Glutamatergic neuron (in vitro differentiated cells): ENCODE measurements around the gene ZNF428. TPM values are rescaled to one million over a fixed set of nuclear protein-coding genes. Genes with fewer than 3 reads are reported as not detected.

Experiments used
- DNase-seq: peaks from one replicate; pipeline ENCODE4 v3.0.0; 2022
- H3K27ac Mint-ChIP-seq: one replicate; pipeline ENCODE4 v1.8.0; 2020; ENCODE audit warnings: mild to moderate bottlenecking, mixed read lengths, inconsistent platforms; ENCODE audit not compliant: unreplicated experiment
- H3K27me3 Mint-ChIP-seq: one replicate; pipeline ENCODE4 v1.8.0; 2020; ENCODE audit warnings: mild to moderate bottlenecking, moderate library complexity, mixed read lengths, inconsistent platforms; ENCODE audit not compliant: unreplicated experiment
- H3K36me3 Mint-ChIP-seq: one replicate; pipeline ENCODE4 v1.8.0; 2020; ENCODE audit warnings: mild to moderate bottlenecking, mixed read lengths, inconsistent platforms; ENCODE audit not compliant: unreplicated experiment
- H3K4me1 Mint-ChIP-seq: one replicate; pipeline ENCODE4 v1.8.0; 2020; ENCODE audit warnings: mild to moderate bottlenecking, low read depth, mixed read lengths, inconsistent platforms; ENCODE audit not compliant: unreplicated experiment
- H3K4me3 Mint-ChIP-seq: one replicate; pipeline ENCODE4 v1.8.0; 2020; ENCODE audit warnings: mild to moderate bottlenecking, mixed read lengths, inconsistent platforms; ENCODE audit not compliant: unreplicated experiment
- H3K9me3 Mint-ChIP-seq: one replicate; pipeline ENCODE4 v1.8.0; 2020; ENCODE audit warnings: mild to moderate bottlenecking, moderate library complexity, mixed read lengths, inconsistent platforms; ENCODE audit not compliant: unreplicated experiment
- CTCF ChIP-seq: fragments of 200-600 bp; sonication (generic); IDR thresholded peaks from one replicate; pipeline ENCODE4 v1.5.0; 2021; ENCODE audit not compliant: partially characterized antibody, unreplicated experiment
- total RNA-seq: library from RNA; stranded (reverse); fragmentation: NEBNext Ultra II Directional; extraction: Animal tissue kit (Norgen Biotek cat#: 25700); gene quantifications from one replicate; pipeline ENCODE4 v1.2.1, GENCODE V29; 2021; ENCODE audit not compliant: unreplicated experiment

The ZNF428 gene
- total RNA-seq, 1 donor from 2014 or later: 139 TPM

GRCh38 chr19:43664018-43664417 is 44.6 kb upstream of the ZNF428 start:
- TF ChIP-seq CTCF: no peak
- Mint-ChIP-seq H3K4me1 (no peaks in the 10 kb centered on the region), H3K27me3 (peaks cover 9% of the 10 kb centered on the region), H3K9me3 (peaks cover 3% of the 10 kb centered on the region), H3K36me3 (peaks cover 6% of the 10 kb centered on the region), H3K4me3 (no peak overlapping the region), H3K27ac (no peak overlapping the region)
- no peak for DNase-seq

GRCh38 chr19:43662487-43662886 is 43.1 kb upstream of the ZNF428 start:
- Mint-ChIP-seq H3K36me3 (no peaks in the 10 kb centered on the region), H3K4me3 (no peak overlapping the region), H3K27ac (no peak overlapping the region), H3K4me1 (no peaks in the 10 kb centered on the region), H3K27me3 (peaks cover 4% of the 10 kb centered on the region), H3K9me3 (peaks cover 3% of the 10 kb centered on the region)
- no peak for DNase-seq
- peak; percentile 28 for TF ChIP-seq CTCF

GRCh38 chr19:43660971-43661360 is 41.5 kb upstream of the ZNF428 start:
- Mint-ChIP-seq H3K4me3 (no peak overlapping the region), H3K4me1 (no peaks in the 10 kb centered on the region), H3K27ac (no peak overlapping the region), H3K9me3 (peaks cover 2% of the 10 kb centered on the region), H3K27me3 (peaks cover 2% of the 10 kb centered on the region), H3K36me3 (no peaks in the 10 kb centered on the region)
- no peak for DNase-seq
- no peak for TF ChIP-seq CTCF

GRCh38 chr19:43660301-43660970 is 41.0 kb upstream of the ZNF428 start:
- H3K36me3 Mint-ChIP-seq: no peaks in the 10 kb centered on the region
- no peak overlapping the region for H3K4me3 Mint-ChIP-seq
- H3K27ac Mint-ChIP-seq: no peak overlapping the region
- H3K9me3 Mint-ChIP-seq: peaks cover 2% of the 10 kb centered on the region
- peaks cover 2% of the 10 kb centered on the region for H3K27me3 Mint-ChIP-seq
- no peak for DNase-seq
- H3K4me1 Mint-ChIP-seq: no peaks in the 10 kb centered on the region
- TF ChIP-seq CTCF: no peak

GRCh38 chr19:43658494-43658893 is 39.1 kb upstream of the ZNF428 start:
- no peak for TF ChIP-seq CTCF
- H3K9me3 Mint-ChIP-seq: peaks cover 3% of the 10 kb centered on the region
- DNase-seq: no peak
- H3K4me3 Mint-ChIP-seq: no peak overlapping the region
- no peak overlapping the region for H3K27ac Mint-ChIP-seq
- H3K4me1 Mint-ChIP-seq: no peaks in the 10 kb centered on the region
- H3K27me3 Mint-ChIP-seq: peaks cover 4% of the 10 kb centered on the region
- H3K36me3 Mint-ChIP-seq: no peaks in the 10 kb centered on the region
